ENCODE data around the gene ATG7. TPM values are rescaled to one million over a fixed set of nuclear protein-coding genes. Genes with fewer than 3 reads are reported as not detected.
"Not testable (repeated sequence)": the region's sequence is repeated elsewhere in the genome, so short reads cannot be mapped to it uniquely, and the experiment has no call there.

ATG7 gene
- total RNA-seq, 2 experiments from 2014 or later, result 36.8 to 40.0 TPM

- no peak for ATAC-seq
- Mint-ChIP-seq H3K27ac (no peak overlapping the region), H3K36me3 (ENCODE audit: low read depth) (peaks cover 1% of the 10 kb centered on the region), H3K27me3 (ENCODE audit: low read depth) (no peaks in the 10 kb centered on the region), H3K4me1 (ENCODE audit: low read depth) (peaks cover 5% of the 10 kb centered on the region), H3K9me3 (ENCODE audit: insufficient read depth) (peaks cover 6% of the 10 kb centered on the region), H3K4me3 (no peak overlapping the region)
- CTCF ChIA-PET, result no interaction called here
- POLR2A ChIA-PET, result no interaction called here
- no peak for DNase-seq
Measured at GRCh38 chr3:11507719-11508118, 235.5 kb downstream of the ATG7 start.

GRCh38 chr3:11508346-11509172 is 236.4 kb downstream of the ATG7 start:
- CTCF ChIA-PET, result no interaction called here
- peaks cover 1% of the 10 kb centered on the region for H3K36me3 Mint-ChIP-seq (ENCODE audit: low read depth)
- ATAC-seq (no peak), DNase-seq (no peak)
- no peak overlapping the region for H3K27ac Mint-ChIP-seq
- no peak overlapping the region for H3K4me3 Mint-ChIP-seq
- POLR2A ChIA-PET, result no interaction called here
- peaks cover 5% of the 10 kb centered on the region for H3K4me1 Mint-ChIP-seq (ENCODE audit: low read depth)
- peaks cover 6% of the 10 kb centered on the region for H3K9me3 Mint-ChIP-seq (ENCODE audit: insufficient read depth)
- no peaks in the 10 kb centered on the region for H3K27me3 Mint-ChIP-seq (ENCODE audit: low read depth)

GRCh38 chr3:11509173-11510000 is 237.2 kb downstream of the ATG7 start:
- no peak for DNase-seq
- no peak for ATAC-seq
- Mint-ChIP-seq H3K27me3 (ENCODE audit: low read depth) (no peaks in the 10 kb centered on the region), H3K9me3 (ENCODE audit: insufficient read depth) (peaks cover 6% of the 10 kb centered on the region), H3K36me3 (ENCODE audit: low read depth) (peaks cover 1% of the 10 kb centered on the region), H3K4me3 (no peak overlapping the region), H3K27ac (no peak overlapping the region), H3K4me1 (ENCODE audit: low read depth) (peaks cover 11% of the 10 kb centered on the region)
- ChIA-PET POLR2A (no interaction called here), CTCF (no interaction called here)

GRCh38 chr3:11510001-11510340 is 237.8 kb downstream of the ATG7 start:
- no peak overlapping the region for H3K27ac Mint-ChIP-seq
- POLR2A ChIA-PET, result no interaction called here
- ATAC-seq (no peak), DNase-seq (no peak)
- H3K4me3 Mint-ChIP-seq, result no peak overlapping the region
- peaks cover 6% of the 10 kb centered on the region for H3K9me3 Mint-ChIP-seq (ENCODE audit: insufficient read depth)
- no peaks in the 10 kb centered on the region for H3K27me3 Mint-ChIP-seq (ENCODE audit: low read depth)
- H3K4me1 Mint-ChIP-seq (ENCODE audit: low read depth), result peaks cover 16% of the 10 kb centered on the region
- CTCF ChIA-PET, result no interaction called here
- peaks cover 4% of the 10 kb centered on the region for H3K36me3 Mint-ChIP-seq (ENCODE audit: low read depth)

GRCh38 chr3:11510356-11510755 is 238.2 kb downstream of the ATG7 start:
- Mint-ChIP-seq H3K4me3 (no peak overlapping the region), H3K4me1 (ENCODE audit: low read depth) (peaks cover 17% of the 10 kb centered on the region), H3K36me3 (ENCODE audit: low read depth) (peaks cover 4% of the 10 kb centered on the region), H3K27ac (no peak overlapping the region), H3K27me3 (ENCODE audit: low read depth) (no peaks in the 10 kb centered on the region), H3K9me3 (ENCODE audit: insufficient read depth) (peaks cover 6% of the 10 kb centered on the region)
- no peak for DNase-seq
- no peak for ATAC-seq
- POLR2A ChIA-PET, result no interaction called here
- CTCF ChIA-PET, result no interaction called here

GRCh38 chr3:11511606-11512005 is 239.4 kb downstream of the ATG7 start:
- DNase-seq; ATAC-seq; H3K27ac Mint-ChIP-seq; H3K36me3 Mint-ChIP-seq (ENCODE audit: low read depth); POLR2A ChIA-PET; H3K27me3 Mint-ChIP-seq (ENCODE audit: low read depth); H3K9me3 Mint-ChIP-seq (ENCODE audit: insufficient read depth); H3K4me3 Mint-ChIP-seq; CTCF ChIA-PET: not testable (repeated sequence)
- H3K4me1 Mint-ChIP-seq (ENCODE audit: low read depth), result peaks cover 21% of the 10 kb centered on the region

- POLR2A ChIA-PET; DNase-seq; H3K4me3 Mint-ChIP-seq; H3K36me3 Mint-ChIP-seq (ENCODE audit: low read depth); H3K9me3 Mint-ChIP-seq (ENCODE audit: insufficient read depth); H3K27ac Mint-ChIP-seq; ATAC-seq; H3K27me3 Mint-ChIP-seq (ENCODE audit: low read depth); CTCF ChIA-PET: not testable (repeated sequence)
- H3K4me1 Mint-ChIP-seq (ENCODE audit: low read depth), result peaks cover 16% of the 10 kb centered on the region
Measured at GRCh38 chr3:11513125-11513816, 241.1 kb downstream of the ATG7 start.

GRCh38 chr3:11513817-11514135 is 241.6 kb downstream of the ATG7 start:
- peaks cover 3% of the 10 kb centered on the region for H3K36me3 Mint-ChIP-seq (ENCODE audit: low read depth)
- H3K4me1 Mint-ChIP-seq (ENCODE audit: low read depth), result peaks cover 16% of the 10 kb centered on the region
- ATAC-seq (no peak), DNase-seq (no peak)
- CTCF ChIA-PET, result no interaction called here
- no peak overlapping the region for H3K4me3 Mint-ChIP-seq
- H3K27ac Mint-ChIP-seq, result no peak overlapping the region
- no peaks in the 10 kb centered on the region for H3K9me3 Mint-ChIP-seq (ENCODE audit: insufficient read depth)
- POLR2A ChIA-PET, result no interaction called here
- no peaks in the 10 kb centered on the region for H3K27me3 Mint-ChIP-seq (ENCODE audit: low read depth)

- Mint-ChIP-seq H3K4me3 (no peak overlapping the region), H3K9me3 (ENCODE audit: insufficient read depth) (no peaks in the 10 kb centered on the region), H3K27me3 (ENCODE audit: low read depth) (no peaks in the 10 kb centered on the region), H3K27ac (no peak overlapping the region), H3K36me3 (ENCODE audit: low read depth) (peaks cover 3% of the 10 kb centered on the region), H3K4me1 (ENCODE audit: low read depth) (peaks cover 16% of the 10 kb centered on the region)
- DNase-seq (no peak), ATAC-seq (no peak)
- POLR2A ChIA-PET, result no interaction called here
- CTCF ChIA-PET, result no interaction called here
Measured at GRCh38 chr3:11514191-11514821, 242.1 kb downstream of the ATG7 start.

GRCh38 chr3:11517601-11518000 is 245.4 kb downstream of the ATG7 start:
- Mint-ChIP-seq H3K27me3 (ENCODE audit: low read depth) (no peaks in the 10 kb centered on the region), H3K27ac (no peak overlapping the region), H3K36me3 (ENCODE audit: low read depth) (peaks cover 3% of the 10 kb centered on the region), H3K4me1 (ENCODE audit: low read depth) (peaks cover 16% of the 10 kb centered on the region), H3K4me3 (no peak overlapping the region), H3K9me3 (ENCODE audit: insufficient read depth) (no peaks in the 10 kb centered on the region)
- no peak for ATAC-seq
- ChIA-PET POLR2A (no interaction called here), CTCF (no interaction called here)
- no peak for DNase-seq

GRCh38 chr3:11521167-11521566 is 249.0 kb downstream of the ATG7 start:
- ChIA-PET CTCF (no interaction called here), POLR2A (no interaction called here)
- no peak overlapping the region for H3K4me3 Mint-ChIP-seq
- no peaks in the 10 kb centered on the region for H3K27me3 Mint-ChIP-seq (ENCODE audit: low read depth)
- H3K4me1 Mint-ChIP-seq (ENCODE audit: low read depth), result no peaks in the 10 kb centered on the region
- no peaks in the 10 kb centered on the region for H3K9me3 Mint-ChIP-seq (ENCODE audit: insufficient read depth)
- no peak for DNase-seq
- no peak for ATAC-seq
- H3K36me3 Mint-ChIP-seq (ENCODE audit: low read depth), result no peaks in the 10 kb centered on the region
- no peak overlapping the region for H3K27ac Mint-ChIP-seq

GRCh38 chr3:11522398-11522715 is 250.2 kb downstream of the ATG7 start:
- no peak overlapping the region for H3K27ac Mint-ChIP-seq
- ChIA-PET POLR2A (interaction anchor here (1.2 kb wide), 1 partner anchor 13 kb away, joined by 3 read pairs; no protein-coding TSS in a partner anchor), CTCF (no interaction called here)
- H3K36me3 Mint-ChIP-seq (ENCODE audit: low read depth), result no peaks in the 10 kb centered on the region
- H3K9me3 Mint-ChIP-seq (ENCODE audit: insufficient read depth), result peaks cover 2% of the 10 kb centered on the region
- no peak overlapping the region for H3K4me3 Mint-ChIP-seq
- no peaks in the 10 kb centered on the region for H3K27me3 Mint-ChIP-seq (ENCODE audit: low read depth)
- H3K4me1 Mint-ChIP-seq (ENCODE audit: low read depth), result no peaks in the 10 kb centered on the region
- ATAC-seq, result no peak
- no peak for DNase-seq
